Stimulated activated CD4-positive, alpha-beta T cell treated with anti-CD3 and anti-CD28 coated beads, Interleukin-15, amount 100 ng/mL, for 48 hours (primary cell): ENCODE results near the gene SLC22A7.

Experiments used
- DNase-seq, 2 donors: peaks; one replicate each; pipeline ENCODE4 v3.0.0-alpha.2; 2020; ENCODE audit warnings: low read depth in 2 of 2

The SLC22A7 gene

DNA sequence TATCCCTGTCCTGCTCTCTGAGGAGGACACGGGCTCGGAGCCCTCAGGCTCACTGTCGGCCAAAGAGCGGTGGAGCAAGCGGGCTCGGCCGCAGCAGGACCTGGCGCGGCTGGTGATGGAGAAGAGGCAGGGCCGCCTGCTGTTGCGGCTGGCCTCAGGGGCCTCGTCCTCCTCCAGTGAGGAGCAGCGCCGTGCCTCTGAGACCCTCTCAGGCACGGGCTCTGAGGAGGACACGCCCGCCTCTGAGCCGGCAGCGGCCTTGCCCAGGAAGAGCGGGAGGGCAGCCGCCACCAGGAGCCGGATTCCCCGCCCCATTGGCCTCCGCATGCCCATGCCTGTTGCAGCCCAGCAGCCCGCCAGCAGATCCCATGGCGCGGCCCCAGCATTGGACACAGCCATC is 14.2 kb upstream of the SLC22A7 start:
- no peak for DNase-seq

DNA sequence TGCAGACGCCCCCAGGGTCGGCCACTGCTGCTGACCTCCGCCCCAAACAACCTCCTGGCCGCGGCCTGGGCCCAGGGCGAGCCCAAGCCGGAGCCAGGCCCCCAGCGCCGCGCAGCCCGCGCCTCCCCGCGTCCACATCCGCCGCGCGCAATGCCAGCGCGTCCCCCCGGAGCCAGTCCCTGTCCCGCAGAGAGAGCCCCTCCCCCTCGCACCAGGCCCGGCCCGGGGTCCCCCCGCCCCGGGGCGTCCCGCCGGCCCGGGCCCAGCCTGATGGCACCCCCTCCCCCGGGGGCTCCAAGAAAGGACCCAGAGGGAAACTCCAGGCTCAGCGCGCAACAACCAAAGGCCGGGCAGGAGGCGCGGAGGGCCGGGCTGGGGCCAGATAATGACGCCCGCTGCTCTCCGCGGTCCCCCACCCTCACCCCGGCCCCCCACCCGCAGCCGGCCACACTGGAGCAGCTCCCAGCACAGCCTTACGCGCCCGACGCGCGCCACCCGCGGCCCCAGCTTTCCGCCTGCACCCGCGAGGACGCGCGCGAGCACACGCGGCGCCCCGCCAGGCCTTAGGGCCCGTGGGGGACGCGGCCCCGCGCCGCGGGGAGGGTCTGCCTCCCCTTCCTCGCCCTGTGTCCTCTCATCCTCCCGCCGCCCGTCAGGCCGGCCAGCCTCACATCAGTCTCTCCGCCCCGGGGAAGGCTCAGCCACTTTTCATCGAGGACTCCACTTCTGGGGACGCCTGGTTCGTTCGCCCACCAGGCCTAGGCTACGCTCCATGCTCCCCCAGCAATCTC is 12.9 kb upstream of the SLC22A7 start:
- no peak for DNase-seq

DNA sequence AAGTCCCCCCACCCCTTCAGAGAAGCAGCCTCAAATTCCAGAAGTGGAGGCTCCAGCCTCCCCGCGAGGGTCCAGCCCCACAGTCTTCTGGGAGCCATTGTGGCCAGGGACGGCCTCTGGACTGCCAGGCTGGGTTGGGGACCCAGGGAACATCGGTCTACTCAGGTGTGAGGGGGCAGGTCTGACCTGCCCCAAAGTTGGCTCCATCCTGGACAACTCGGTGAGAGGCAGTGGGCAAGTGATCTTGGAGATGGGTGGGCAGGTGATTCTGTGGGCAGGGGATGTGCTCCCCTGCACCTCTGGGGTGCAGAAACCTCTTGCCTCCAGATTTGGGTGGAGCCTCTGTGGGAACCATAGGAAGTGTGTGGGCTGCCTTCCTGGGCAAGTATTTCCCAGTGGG is 12.2 kb upstream of the SLC22A7 start:
- DNase-seq: no peak

DNA sequence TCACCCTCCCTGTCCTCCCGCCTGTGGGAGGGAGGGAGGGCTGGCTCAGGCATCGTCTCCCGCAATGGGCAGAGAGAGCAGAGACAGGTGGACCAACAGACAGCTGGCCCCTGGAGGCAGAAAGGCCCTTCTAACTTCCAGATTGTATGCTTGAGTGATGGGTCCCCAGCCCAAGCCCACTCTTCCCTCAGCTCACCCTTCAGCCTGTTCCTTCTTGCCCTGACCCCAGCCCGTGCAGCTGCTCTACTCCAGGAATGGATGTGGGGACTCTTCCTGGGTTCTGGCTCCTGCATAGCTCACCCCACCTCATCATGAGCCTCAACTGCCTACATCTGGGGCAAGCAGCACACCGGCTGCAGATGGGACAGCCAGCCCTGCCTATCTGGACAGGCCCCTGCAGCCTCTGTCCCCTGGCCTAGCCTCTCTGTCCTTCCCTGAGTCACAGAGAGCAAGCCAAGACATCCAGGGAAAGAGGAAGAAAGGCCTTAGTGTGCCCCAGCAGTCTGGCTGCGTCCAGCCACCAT is 11.5 kb upstream of the SLC22A7 start:
- no peak for DNase-seq

DNA sequence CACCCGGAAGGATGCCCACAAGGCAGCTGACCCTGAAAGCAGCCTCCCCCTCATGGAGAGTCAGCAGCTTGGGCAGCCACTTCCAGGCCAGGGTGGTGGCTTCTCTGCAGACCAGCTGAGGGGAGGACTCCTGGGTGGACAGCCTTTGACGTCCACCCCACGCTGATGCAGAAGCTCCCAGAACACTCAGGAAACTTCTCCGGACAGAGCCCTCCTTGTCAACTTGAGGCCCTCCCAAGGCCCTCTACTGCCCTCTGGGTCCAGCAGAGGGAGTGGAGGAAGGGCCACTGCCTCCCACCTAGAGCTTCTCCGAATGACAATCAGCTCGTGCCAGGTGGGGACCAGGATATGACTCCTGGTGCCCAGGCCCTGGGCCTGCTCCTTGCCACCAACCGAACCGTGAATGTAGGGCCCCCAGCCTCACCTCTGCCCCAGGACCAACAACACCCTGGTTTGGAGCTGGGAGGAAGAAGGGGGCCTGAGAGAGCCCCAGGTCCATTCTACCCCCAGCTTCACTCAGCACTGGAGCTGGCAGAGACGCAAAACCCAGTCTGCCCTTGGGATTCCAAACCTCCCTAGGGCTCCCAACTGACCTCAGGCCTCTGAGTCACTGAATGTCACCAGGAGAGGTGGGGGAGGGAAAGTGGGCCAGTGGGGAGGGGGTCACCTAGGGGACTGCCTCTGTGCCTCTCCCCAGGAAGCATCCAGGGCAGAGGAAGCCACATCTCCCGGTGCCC is 10.9 kb upstream of the SLC22A7 start:
- DNase-seq: no peak

DNA sequence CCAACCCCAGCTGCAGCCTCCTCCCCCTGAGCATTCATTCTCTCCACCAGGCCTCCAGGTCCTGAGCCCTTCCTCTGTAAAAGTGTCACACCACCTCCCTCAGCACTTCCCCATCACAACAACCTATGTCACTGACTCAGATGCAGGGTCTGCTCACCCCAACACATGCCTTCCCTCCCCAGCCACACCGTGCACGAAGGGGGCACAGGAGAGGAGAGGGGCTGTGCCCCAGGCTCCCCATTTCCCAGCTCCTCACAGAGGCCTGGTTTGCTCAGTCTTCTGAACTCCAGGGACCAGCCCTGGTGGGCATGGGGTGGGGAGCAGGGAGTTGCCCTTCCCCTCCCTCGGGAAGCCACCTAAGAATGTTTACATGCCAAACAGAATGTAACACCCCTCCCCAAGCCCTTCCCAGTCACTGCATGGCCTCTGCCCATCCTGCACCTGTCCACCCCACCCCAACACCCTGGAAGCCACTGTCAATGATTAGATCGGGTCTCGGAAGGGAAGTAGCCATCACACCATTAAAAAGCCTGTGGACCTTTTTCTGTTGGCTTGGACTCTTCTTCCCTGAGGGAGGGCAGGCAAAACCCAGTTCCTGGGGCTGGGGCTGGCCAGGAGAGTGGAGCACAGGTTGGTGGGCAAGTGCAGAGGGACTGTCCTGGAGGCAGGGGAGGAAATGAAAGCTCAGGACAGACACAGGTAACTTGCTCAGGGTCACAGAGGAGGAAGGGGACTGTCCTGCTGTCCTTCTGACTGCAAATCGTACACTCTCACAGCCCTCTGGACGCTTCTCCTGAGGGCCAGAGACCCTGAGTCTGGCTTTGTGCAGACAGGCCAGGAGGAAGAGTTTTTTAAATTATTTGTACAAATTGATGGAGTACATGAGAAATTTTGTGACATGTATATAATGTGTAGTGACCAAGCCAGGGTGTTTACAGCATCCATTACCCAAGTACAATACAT is 10.1 kb upstream of the SLC22A7 start:
- DNase-seq: no peak

DNA sequence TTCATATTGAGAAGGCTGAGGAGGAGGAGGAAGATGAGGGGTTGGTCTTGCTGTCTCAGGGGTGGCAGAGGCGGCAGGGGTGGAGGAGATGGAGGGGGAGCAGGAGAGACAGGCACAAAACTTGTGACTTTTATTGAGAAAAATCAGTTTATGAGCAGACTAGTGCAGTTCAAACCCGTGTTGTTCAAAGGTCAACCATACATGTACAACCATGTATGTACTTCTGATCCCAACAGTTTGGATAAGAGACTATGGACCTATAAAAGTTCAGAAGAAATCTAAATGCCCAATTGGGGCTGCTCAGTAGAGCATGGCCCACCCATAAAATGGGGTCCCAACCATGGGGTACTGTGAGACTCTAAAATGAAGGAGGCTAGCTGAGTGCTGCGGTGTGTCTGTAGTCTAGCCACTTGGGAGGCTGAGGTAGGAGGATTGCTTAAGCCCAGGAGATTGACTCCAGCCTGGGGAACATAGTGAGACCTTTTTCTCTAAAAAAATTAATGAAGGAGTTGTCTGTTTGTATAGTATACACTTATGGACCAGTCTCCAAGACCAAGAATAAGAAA is 7.6 kb upstream of the SLC22A7 start:
- DNase-seq: no peak

DNA sequence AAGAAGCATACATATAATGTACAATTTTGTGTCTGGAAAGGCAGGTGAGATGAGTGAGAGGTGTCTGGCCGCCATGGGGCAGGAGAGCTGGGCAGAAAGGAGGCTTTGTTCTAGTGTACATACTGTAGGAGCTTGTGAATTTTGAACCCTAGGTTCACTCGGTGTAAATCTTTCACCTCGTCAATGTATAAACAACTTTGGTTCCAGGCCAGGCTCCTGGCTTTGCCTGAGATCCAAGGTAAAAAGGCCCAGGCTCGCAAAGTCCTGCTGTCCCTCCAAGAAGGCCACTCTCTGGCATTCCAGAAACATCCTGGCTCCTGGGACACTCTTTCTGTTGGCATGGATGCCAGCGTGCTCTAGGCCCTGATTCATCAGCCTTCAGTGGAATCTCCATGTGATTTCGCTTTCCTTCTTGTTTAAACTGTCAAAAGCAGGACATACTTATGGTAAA is 7.1 kb upstream of the SLC22A7 start:
- DNase-seq: no peak

DNA sequence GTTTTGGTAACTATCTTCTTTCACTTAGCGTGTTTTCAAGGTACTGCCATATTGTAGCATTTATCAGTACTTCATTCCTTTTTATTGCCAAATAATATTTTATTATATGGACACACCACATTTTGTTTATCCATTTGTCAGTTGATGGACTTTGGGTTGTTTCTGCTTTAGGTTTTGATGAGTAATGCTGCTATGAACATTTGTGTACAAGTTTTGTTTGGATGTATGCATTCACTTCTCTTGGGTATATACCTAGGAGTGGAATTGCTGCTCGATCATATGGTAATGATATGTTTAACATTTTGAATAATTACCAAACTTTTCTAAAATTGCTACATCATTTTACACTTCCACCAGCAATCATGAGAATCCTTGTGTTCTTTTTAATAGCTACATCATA is 6.4 kb upstream of the SLC22A7 start:
- no peak for DNase-seq

DNA sequence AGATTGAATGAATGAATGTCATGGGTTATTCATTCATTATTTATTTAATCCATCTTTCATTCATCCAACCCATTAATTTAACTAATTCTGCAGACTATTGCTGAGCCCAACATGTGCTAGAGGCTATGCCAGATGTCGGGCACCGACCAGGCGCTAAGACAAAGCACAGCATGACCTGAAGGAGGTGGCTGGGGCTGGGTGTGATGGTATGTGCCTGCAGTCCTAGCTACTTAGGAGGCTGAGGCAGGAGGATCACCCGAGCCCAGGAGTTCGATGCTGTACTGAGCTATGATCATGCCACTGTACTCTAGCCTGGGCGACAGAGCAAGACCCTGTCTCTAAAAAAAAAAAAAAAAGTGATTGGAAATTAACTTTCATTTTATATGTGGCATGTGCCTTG is 5.7 kb upstream of the SLC22A7 start:
- no peak for DNase-seq

DNA sequence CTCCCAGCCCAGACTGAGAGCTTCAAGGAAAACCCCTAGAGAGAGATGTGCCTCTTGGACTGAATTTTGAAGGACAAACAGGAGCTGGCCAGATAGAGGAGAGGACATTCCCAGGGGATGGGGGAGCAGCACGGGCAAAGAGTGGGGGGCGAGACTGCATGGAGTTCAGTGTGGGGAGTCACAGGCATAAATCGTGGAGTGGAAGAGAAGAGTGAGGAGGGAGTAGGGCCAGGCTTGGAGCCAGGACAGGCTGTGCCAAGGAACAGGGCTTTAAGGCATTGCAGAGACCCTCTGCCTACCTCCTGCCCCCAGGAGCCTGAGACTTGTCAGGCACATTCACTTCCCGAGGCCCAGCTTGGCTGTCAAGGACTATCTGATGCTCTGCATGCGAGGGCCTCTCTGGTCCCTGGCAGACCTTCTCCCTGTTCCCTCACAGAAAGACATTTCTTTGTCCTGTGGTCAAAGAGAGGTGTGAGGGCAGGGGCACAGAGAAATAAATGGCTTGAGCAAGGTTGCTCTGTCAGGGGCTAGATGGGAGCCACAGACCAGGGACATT is 5.2 kb upstream of the SLC22A7 start:
- DNase-seq: no peak

DNA sequence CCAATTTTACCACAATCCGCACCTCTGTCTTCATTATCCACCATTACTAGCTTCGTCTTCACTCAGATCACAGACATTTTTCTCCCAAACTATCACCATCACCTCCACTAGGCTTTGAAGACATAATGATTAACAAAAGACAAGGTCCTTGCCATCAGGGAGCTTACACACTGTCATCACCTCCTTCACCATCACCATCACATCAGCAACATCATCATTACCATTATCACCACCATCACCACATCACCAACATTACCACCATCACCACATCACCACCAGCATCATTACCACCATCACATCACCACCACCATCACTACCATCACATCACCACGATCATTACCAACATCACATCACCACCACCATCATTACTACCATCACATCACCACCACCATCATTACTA is 4.4 kb upstream of the SLC22A7 start:
- no peak for DNase-seq

DNA sequence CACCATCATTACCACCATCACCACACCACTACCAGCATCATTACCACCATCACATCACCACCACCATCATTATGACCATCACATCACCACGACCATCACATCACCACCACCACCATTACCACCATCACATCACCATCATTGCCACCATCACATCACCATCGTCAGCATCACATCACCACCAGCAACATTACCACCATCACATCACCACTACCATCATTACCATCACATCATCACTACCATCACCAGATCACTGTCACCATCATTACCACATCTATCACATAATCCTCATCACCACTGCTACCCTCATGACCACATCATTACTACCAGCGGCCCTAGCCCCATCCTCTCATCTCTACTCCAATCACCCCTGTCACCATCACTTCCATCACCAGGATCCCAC is 3.5 kb upstream of the SLC22A7 start:
- DNase-seq: no peak

DNA sequence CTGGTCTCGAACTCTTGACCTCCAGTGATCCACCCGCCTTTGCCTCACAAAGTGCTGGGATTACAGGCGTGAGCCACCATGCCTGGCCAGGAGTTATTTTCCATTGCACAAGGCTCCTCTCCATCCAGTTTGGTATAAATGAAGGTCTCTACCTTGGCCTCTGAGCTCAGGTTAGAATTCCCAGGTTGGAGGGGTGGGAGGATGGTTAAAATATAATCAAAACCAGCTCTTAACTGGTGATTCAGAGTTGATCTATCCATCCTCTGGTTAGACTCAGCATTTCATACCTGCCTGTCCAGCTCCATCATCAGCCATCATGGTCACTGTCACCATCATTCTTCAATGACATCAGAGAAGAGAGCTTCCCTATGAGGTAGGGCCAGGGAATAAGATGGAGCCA is 2.6 kb upstream of the SLC22A7 start:
- DNase-seq: no peak

DNA sequence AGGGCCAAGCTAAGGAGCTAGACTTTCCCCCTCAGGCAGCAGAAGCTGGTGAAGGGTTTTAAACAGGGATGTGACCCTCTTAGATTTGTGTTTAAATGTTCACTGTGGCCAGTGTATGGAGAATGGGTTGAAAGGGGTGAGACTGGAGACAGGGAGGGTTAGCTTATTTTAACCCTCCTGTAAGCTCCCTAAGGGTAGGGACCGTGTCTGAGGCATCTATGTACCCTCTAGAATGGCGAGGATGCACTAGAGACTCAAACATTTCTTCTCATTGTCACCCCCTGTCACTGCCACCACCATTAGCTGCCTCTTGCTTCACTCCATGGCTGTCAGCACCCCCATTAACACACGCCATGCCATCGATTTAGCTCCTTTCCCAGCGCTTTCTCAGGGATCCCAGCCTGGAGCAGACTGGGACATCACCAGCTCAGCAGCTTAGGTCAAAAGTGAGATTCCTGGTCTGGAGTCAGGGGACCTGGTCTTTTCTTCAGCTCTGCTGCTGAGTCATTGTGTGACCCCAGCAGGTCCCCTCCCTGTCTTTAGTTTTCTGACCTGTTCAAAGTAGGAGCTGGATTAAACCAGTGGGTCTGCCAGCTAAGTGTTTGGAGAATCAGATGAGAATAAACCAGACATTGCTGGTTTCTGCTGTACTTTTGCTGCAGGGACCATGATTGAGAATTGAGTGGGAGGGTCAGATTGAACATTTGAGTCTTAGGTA is 1.1 kb upstream of the SLC22A7 start:
- no peak for DNase-seq

DNA sequence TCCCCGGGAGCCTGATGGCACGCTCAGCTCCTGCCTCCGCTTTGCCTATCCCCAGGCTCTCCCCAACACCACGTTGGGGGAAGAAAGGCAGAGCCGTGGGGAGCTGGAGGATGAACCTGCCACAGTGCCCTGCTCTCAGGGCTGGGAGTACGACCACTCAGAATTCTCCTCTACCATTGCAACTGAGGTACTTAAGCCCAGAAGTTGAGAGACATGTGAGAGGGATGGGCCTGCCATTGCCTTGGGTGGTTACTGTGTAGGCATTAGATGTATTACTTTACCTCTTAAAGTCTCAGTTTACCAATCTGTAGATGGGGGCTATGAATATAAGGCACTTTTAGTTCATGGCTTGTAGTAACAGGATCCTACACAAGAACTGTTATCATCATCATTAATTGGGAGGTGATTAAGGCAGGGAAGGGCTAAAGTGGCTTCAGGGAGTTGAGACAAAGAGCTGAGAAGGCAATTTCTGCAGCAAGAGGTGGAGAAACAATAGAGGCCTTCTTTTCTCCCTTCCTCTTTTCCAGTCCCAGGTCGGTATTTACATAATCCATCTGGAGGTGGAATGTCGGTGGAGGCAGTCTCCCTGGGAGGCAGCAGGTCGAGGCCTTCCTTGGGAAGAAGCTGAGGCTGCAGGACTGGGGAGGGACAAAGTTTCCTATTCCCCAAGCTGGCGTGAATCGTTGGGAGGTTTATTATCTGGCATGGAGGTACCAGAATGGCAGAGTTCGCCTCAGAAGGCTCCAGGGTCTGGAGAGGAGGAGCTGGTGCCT is 691 bp downstream of the SLC22A7 start:
- DNase-seq: no peak

DNA sequence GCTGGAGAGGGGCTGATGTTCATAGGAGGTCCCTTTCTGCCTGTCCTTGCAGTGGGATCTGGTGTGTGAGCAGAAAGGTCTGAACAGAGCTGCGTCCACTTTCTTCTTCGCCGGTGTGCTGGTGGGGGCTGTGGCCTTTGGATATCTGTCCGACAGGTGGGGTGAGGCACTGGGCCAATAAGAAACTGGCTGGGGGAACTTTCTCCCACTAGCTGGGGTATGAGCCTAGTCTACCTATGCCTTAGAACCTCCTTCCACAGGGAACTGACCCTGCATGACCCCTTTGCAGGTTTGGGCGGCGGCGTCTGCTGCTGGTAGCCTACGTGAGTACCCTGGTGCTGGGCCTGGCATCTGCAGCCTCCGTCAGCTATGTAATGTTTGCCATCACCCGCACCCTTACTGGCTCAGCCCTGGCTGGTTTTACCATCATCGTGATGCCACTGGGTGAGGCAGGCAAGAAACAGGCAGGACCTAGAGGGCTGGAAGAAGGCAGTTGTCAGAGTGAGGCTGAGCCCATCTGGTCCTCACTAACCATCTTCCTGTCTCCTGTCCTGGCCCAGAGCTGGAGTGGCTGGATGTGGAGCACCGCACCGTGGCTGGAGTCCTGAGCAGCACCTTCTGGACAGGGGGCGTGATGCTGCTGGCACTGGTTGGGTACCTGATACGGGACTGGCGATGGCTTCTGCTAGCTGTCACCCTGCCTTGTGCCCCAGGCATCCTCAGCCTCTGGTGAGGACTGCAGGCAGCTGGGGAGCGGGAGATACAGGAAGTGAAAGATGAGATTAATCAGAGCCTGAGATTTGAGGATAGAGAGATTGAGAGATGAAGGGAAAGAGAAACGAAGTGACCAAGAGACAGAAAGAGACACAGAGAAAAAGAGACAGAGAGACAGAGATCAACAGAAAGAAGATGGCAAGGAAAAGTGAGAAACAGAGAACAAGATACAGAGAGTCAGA is 1.6 kb downstream of the SLC22A7 start:
- no peak for DNase-seq

DNA sequence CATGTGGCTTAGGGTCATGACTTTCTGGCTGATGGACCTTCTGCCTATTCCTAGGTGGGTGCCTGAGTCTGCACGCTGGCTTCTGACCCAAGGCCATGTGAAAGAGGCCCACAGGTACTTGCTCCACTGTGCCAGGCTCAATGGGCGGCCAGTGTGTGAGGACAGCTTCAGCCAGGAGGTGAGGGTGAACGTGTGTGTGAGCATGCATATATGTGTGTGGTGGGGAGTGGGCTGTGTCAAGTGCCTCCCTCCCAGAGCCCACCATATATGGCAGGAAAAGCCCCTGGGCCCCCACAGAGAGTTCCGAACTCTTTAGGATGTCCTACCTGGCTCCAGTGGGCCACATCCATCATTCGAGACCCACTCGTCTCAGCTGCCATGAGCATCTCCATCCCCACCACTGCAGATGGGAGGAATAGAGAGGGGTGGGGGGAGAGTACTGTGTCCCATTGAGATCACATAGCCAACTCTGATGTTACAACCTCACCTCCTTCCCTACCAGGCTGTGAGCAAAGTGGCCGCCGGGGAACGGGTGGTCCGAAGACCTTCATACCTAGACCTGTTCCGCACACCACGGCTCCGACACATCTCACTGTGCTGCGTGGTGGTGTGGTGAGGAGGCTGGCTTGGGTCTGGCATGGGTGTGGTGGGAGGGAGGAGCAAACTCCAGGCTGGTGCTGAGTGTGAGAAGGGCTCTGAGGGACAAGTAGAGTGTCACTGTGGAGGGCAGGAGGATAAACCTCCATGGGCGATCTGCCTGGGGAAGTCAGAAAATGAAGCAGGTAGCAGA is 3.2 kb downstream of the SLC22A7 start:
- DNase-seq: no peak
